HPDE6-E6E7 (cell line): Measurements from ENCODE around the gene SPTBN4.
"Not testable (repeated sequence)": the region's sequence is repeated elsewhere in the genome, so short reads cannot be mapped to it uniquely, and the experiment has no call there.

ENCODE experiments used
- DNase-seq: peaks from one replicate; pipeline ENCODE4 v3.0.0; 2011; ENCODE audit warnings: missing footprints; ENCODE audit errors: extremely low spot score

The SPTBN4 gene

GRCh38 chr19:40560092-40560507 lies 93.3 kb downstream of the SPTBN4 start:
- DNase-seq: no peak

- no peak for DNase-seq
Observed at GRCh38 chr19:40561947-40562346, 95.1 kb downstream of the SPTBN4 start.

- not testable (repeated sequence) for DNase-seq
Observed at GRCh38 chr19:40564535-40564934, 97.7 kb downstream of the SPTBN4 start.

GRCh38 chr19:40565355-40565754 lies 98.6 kb downstream of the SPTBN4 start:
- no peak for DNase-seq

GRCh38 chr19:40565910-40566495 lies 99.2 kb downstream of the SPTBN4 start:
- no peak for DNase-seq

- DNase-seq: no peak
Observed at GRCh38 chr19:40567040-40567749, 100.4 kb downstream of the SPTBN4 start.

GRCh38 chr19:40567750-40568494 lies 101.1 kb downstream of the SPTBN4 start:
- DNase-seq: no peak

- DNase-seq: peak; percentile 99
Observed at GRCh38 chr19:40570313-40571004, 103.7 kb downstream of the SPTBN4 start.

GRCh38 chr19:40571005-40571318 lies 104.2 kb downstream of the SPTBN4 start:
- DNase-seq: no peak

- no peak for DNase-seq
Observed at GRCh38 chr19:40571831-40572495, 105.2 kb downstream of the SPTBN4 start.

GRCh38 chr19:40575326-40575725 lies 108.5 kb downstream of the SPTBN4 start:
- no peak for DNase-seq

- DNase-seq: no peak
Observed at GRCh38 chr19:40576151-40576584, 109.4 kb downstream of the SPTBN4 start.

GRCh38 chr19:40576585-40577451 lies 110.0 kb downstream of the SPTBN4 start, which contains the start of gene SHKBP1:
SHKBP1 (plus strand) TSS chr19:40576873; CDS start chr19:40576900, 27 bp downstream.
- peak; percentile 99 for DNase-seq

GRCh38 chr19:40578442-40578908 lies 111.7 kb downstream of the SPTBN4 start:
- no peak for DNase-seq

GRCh38 chr19:40580619-40581018 lies 113.8 kb downstream of the SPTBN4 start:
- no peak for DNase-seq

- no peak for DNase-seq
Observed at GRCh38 chr19:40581531-40581930, 114.7 kb downstream of the SPTBN4 start.

GRCh38 chr19:40582467-40582866 lies 115.7 kb downstream of the SPTBN4 start:
- no peak for DNase-seq

- no peak for DNase-seq
Observed at GRCh38 chr19:40583283-40583682, 116.5 kb downstream of the SPTBN4 start.

- DNase-seq: no peak
Observed at GRCh38 chr19:40584007-40584406, 117.2 kb downstream of the SPTBN4 start.

- DNase-seq: no peak
Observed at GRCh38 chr19:40585241-40585981, 118.6 kb downstream of the SPTBN4 start.
